Erythroblast (primary cell): ENCODE data around the gene GSN.

Source experiments
- GATA1 ChIP-seq: IDR thresholded peaks from 2 replicates; pipeline ENCODE4 v1.6.1; 2011; ENCODE audit warnings: low read depth, mild to moderate bottlenecking, control low read depth, low read length, moderate library complexity
- POLR2A ChIP-seq: IDR thresholded peaks from 2 replicates; pipeline ENCODE4 v1.6.1; 2011; ENCODE audit warnings: mild to moderate bottlenecking, low read length

GRCh38 chr9:121296213-121297127, 28.5 kb downstream of the GSN start:
- TF ChIP-seq POLR2A, result no peak
- TF ChIP-seq GATA1, result no peak
